ENCODE measurements around the gene NXPE3.

DNA sequence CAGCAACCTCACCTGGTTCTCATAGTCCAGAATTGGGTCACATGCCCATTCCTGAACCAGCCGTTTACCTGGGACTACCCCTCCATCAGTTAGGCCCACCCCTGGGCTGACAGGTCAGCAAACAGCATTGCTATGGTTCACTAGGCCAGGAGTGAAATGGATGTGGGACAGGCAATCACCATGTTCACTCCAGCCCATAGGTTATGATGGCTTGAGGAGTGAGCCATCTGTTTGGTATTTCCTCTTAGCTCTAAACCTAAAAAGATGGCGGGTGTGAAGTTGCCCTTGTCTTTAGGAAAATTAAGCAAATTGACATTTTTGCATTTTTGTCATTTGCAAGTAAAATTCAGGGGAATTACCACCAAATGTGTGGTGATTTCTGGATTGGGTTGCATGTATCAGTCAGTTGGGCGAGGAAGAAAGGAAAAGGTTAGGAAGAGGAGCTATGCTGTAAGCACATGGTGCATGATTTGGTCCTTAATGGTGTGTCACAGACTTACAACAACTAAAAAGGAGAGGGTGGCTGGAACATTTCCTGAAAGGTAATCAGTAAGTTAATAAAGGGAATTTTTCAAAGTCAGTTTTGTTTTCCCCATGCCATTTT lies 17.2 kb downstream of the NXPE3 start:
- TF ChIP-seq CTCF (IDR thresholded peaks at IDR 0.05; ENCODE audit: low read depth, low read length, poor library complexity, severe bottlenecking) (no peak), EZH2phosphoT487 (IDR thresholded peaks at IDR 0.05; ENCODE audit: borderline replicate concordance, low read length) (no peak)
